Testis (tissue), 2 donors: ENCODE data around the gene TNRC18.

Source experiments
- CTCF ChIP-seq, 3 experiments: fragments of 450-650 bp in 2 of 3; fragments of 200-600 bp in 1 of 3; sonication (generic) in 1 of 3; IDR thresholded peaks; one replicate each; pipeline ENCODE4 v1.5.1; 2016 to 2019; ENCODE audit warnings: antibody characterized with exemption in 3 of 3, mild to moderate bottlenecking in 2 of 3, moderate library complexity in 1 of 3
- POLR2A ChIP-seq: fragments of 450-650 bp; IDR thresholded peaks from one replicate; pipeline ENCODE4 v1.6.1; 2017; ENCODE audit warnings: antibody characterized with exemption, mild to moderate bottlenecking, moderate library complexity

DNA sequence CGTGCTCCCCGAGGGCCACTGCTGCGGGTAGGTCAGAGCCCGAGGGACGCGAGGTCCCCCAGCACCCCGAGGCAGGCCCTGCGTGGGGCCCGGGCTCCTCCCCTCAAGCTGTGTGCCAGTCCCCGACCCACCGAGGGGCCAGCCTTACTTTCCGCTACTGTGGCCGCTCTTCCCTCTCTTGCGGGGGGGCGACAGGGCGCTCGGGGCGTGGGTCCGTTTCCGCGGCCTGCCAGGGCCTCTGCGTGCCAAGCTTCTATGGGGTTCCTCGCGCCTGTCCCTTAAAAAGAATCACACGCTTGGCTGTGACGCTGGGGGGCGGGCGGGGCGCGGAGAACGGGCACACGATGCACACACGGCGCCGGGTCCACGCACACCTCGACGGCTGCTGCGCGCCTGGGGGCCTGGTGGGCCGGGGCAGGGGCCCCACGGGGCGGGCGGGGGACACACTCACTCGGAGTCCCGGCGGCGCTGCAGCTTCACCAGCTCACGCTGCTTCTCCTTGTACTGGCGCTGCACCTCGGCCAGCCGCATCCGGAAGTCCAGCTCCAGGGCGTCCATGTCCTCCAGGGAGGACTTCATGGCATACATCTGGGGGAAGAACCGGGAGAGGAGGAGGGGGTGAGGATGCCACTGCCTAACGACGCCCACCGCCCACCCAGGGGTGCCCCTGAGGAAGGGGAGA, 62.0 kb downstream of the TNRC18 start:
- no peak for TF ChIP-seq POLR2A
- no peak for TF ChIP-seq CTCF (IDR thresholded peaks at IDR 0.05)
